Fibroblast of lung (primary cell): ENCODE data around the gene AKTIP.

Experiments
- CTCF ChIP-seq, 2 donors: IDR thresholded peaks in 1 of 2; conservative IDR thresholded peaks in 1 of 2; 1 replicate in 1 of 2; 2 replicates in 1 of 2; pipeline ENCODE4 v1.5.1; 2011 to 2012; ENCODE audit warnings: low read length in 2 of 2, control low read depth in 1 of 2, inconsistent platforms in 1 of 2, low read depth in 1 of 2, mild to moderate bottlenecking in 1 of 2
- EZH2 ChIP-seq: IDR thresholded peaks from 2 replicates; pipeline ENCODE4 v1.5.1; 2012; ENCODE audit warnings: low read length, control low read depth, mild to moderate bottlenecking; ENCODE audit errors: missing control alignments

DNA sequence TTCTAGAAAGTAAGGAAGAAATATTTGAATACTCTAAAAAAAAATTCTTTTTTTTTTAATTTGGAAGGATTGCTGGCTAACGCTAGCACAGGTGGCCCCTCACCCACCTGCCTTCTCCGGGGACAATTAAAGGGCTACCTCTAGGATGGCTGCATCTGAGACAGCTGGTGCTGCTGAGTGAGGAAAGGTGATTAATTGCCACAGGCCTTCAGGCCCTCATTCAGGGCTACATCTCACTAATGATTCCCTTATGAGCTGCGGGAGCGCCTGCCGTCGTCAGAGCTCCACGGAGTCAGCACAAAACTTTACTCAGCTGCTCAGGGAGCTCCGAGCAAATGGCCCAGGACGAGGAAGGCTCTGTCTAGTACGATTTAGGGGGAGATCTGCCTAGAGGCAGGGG lies 27.0 kb upstream of the AKTIP start:
- TF ChIP-seq CTCF (conservative IDR thresholded peaks at IDR 0.05 in 1 of 2, IDR thresholded peaks at IDR 0.05 in 1 of 2; ENCODE audit: low read depth in 1 of 2, low read length in 2 of 2) (no peak), EZH2 (no peak)
